ENCODE data around the gene ZKSCAN8.

GRCh38 chr6:28136585-28137504 is 4.8 kb upstream of the ZKSCAN8 start:
- TF ChIP-seq, protein P1, sequence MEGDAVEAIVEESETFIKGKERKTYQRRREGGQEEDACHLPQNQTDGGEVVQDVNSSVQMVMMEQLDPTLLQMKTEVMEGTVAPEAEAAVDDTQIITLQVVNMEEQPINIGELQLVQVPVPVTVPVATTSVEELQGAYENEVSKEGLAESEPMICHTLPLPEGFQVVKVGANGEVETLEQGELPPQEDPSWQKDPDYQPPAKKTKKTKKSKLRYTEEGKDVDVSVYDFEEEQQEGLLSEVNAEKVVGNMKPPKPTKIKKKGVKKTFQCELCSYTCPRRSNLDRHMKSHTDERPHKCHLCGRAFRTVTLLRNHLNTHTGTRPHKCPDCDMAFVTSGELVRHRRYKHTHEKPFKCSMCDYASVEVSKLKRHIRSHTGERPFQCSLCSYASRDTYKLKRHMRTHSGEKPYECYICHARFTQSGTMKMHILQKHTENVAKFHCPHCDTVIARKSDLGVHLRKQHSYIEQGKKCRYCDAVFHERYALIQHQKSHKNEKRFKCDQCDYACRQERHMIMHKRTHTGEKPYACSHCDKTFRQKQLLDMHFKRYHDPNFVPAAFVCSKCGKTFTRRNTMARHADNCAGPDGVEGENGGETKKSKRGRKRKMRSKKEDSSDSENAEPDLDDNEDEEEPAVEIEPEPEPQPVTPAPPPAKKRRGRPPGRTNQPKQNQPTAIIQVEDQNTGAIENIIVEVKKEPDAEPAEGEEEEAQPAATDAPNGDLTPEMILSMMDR (conservative IDR thresholded peaks at IDR 0.05 in 1 of 2, IDR thresholded peaks at IDR 0.05 in 1 of 2; ENCODE audit: low read depth in 1 of 2, low read length in 2 of 2): no peak
- no peak for TF ChIP-seq EZH2 (IDR thresholded peaks at IDR 0.05; ENCODE audit: low read length, missing control alignments)

All from fibroblast of lung (primary cell).